ENCODE results near the gene GRWD1.

The GRWD1 gene

DNA sequence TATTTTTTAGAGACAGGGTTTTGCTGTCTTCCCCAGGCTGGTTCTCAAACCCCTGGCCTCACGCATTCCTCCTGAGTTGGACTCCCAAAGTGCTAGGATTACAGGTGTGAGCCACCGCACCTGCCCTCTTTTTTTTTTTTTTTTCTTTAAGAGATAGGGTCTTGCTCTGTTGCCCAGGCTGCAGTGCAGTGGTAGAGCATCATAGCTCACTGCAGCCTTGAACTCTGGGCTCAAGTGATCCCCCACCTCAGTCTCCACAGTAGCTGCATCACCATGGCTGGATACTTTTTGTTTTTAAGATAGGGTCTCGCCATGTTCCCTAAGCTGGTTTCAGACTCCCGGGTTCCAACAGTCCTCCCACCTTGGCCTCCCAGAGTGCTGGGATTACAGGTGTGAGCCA is 11.1 kb downstream of the GRWD1 start:
- DNase-seq (ENCODE audit: low spot score) = no peak

- DNase-seq (ENCODE audit: low spot score) = no peak
Measured at GRCh38 chr19:48458016-48458415, 12.2 kb downstream of the GRWD1 start.

- no peak for DNase-seq (ENCODE audit: low spot score)
Measured at GRCh38 chr19:48461651-48461981, 15.8 kb downstream of the GRWD1 start.

GRCh38 chr19:48461982-48462655 is 16.3 kb downstream of the GRWD1 start:
- DNase-seq (ENCODE audit: low spot score) = peak; percentile 39

DNA sequence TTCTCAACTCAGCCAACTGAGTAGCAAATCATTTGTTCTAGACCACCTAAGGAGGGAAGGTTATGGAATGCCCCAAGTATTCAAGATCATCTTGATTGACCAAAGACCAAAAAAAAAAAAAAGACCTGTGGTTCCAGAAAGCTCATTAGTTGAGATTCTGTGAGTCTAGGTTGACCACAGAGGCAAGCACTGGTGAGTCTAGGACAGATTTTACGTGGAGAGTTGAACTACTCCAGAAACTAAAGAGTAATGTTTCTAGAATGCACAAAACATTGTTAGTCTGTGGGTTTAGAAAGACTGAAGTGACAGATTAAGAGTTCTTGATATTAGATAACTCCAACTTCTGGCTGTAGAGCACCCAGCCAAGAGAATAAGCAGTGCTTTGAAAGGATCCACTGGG is 19.4 kb downstream of the GRWD1 start:
- no peak for DNase-seq (ENCODE audit: low spot score)

DNA sequence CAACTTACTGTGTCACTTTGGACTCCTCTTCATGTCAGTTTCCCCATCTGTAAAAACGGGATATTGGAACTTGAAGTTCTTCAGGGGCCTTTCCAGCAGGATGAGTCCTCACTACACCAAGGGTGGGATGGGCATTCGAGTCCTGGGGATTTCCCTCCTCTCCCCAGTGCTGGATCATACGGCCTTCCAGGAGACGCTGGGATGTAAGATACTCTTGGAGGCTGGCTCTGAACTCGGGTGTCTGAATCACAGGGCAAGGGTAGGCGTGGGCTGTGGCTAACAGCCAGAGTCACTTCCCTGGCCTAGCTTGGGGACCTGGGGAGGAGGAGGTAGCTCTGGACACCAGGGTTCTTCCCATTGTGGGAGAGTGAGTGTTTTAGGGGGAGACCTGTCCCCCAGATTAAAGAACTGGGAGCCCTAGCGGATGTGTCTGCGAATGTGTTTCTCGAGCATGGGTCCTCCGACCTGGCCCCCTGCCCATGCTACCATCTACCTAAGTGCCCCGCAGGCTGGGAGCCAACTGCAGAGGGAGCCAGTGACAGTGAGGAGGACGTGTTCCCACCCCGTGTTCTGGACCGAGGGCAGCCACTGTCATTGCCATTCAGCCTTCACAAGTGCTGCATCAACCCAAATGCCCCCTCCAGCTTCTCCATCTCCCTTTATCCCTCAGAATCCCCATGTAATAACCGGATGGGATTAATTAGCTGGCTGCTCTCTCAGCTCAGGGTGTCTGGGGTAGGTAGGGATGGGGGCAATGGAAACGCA is 21.0 kb downstream of the GRWD1 start:
- DNase-seq (ENCODE audit: low spot score) = peak; percentile 50

- DNase-seq (ENCODE audit: low spot score) = peak; percentile 98
Measured at GRCh38 chr19:48468772-48469288, 23.0 kb downstream of the GRWD1 start.

DNA sequence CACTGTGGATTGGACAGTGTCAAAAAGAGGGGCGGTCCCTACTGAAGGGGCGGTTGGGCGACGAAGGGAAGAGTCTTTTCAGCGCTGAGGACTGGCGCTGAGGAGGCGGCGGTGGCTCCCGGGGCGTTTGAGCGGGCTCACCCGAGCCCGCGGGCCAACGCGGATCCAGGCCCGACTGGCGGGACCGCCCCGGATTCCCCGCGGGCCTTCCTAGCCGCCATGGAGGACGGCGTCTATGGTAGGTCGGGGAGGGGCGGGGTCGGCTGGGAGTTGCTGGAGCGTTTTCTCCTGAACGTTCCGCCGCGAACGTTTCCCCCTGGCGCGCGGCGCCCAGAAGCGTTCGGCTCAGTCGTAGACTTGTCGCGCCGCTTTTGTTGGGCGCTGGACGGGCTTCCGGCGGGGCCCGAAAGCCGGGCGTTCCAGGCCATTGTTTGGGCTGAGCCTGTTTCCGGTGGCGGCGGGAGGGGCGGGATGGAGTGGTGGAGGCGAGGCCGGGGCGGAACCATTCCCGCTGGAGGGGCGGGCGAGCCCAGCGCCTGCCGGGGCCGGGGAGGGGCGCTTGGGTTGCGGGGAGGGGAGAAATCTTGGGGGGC is 23.6 kb downstream of the GRWD1 start, which contains the start of gene CYTH2:
Gene CYTH2, plus strand, starts transcription at position 81 of the 593 bp plus-strand sequence. Its CDS starts 139 bp downstream, at position 220.
- DNase-seq (ENCODE audit: low spot score) = peak; percentile 86

DNA sequence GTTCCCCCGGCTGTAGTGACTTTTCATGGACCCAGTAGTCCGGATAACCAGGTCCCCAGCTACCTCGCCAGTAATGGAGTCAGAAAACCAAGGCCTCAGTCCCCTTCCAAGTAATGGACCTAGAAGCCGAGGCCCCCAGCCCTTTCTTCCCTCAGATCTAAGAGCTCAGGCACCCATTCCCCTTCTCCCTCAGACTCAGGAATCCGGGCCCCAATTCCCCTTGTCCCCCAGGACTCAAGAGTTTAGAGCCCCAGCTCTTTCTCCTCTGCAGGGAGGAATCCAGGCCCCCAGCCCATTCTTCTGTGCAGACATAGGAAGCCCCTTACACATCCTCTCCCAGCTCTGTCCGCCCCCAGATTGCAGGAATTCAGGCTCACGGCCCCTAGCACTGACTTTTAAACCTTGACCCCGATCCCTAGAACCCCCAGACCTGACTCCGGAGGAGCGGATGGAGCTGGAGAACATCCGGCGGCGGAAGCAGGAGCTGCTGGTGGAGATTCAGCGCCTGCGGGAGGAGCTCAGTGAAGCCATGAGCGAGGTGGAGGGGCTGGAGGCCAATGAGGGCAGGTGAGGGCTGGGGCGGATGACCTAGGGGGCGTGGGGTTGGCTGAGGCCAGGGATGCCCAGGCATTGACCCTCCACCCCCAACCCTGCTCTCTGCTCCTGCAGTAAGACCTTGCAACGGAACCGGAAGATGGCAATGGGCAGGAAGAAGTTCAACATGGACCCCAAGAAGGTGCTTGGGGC is 24.3 kb downstream of the GRWD1 start:
- no peak for DNase-seq (ENCODE audit: low spot score)

DNA sequence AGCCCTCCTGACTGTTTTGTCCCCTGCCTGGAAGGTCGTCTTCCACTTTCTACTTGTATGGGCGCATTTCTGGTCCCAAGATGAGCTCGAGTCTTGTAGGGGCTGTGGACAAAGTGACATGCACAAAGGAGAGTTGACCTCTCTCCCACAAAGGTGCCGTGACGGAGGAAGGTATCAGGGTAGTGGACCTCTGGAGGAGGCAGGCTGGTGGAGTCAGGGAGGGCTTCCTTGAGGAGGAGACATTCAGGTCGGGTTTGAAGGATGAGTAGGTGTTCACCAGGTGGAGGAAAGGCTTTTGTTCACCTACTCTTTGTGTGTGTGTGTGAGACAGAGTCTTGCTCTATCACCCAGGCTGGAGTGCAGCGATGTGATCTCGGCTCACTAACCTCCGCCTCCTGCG is 25.1 kb downstream of the GRWD1 start:
- no peak for DNase-seq (ENCODE audit: low spot score)

- no peak for DNase-seq (ENCODE audit: low spot score)
Measured at GRCh38 chr19:48471836-48472235, 26.1 kb downstream of the GRWD1 start.

DNA sequence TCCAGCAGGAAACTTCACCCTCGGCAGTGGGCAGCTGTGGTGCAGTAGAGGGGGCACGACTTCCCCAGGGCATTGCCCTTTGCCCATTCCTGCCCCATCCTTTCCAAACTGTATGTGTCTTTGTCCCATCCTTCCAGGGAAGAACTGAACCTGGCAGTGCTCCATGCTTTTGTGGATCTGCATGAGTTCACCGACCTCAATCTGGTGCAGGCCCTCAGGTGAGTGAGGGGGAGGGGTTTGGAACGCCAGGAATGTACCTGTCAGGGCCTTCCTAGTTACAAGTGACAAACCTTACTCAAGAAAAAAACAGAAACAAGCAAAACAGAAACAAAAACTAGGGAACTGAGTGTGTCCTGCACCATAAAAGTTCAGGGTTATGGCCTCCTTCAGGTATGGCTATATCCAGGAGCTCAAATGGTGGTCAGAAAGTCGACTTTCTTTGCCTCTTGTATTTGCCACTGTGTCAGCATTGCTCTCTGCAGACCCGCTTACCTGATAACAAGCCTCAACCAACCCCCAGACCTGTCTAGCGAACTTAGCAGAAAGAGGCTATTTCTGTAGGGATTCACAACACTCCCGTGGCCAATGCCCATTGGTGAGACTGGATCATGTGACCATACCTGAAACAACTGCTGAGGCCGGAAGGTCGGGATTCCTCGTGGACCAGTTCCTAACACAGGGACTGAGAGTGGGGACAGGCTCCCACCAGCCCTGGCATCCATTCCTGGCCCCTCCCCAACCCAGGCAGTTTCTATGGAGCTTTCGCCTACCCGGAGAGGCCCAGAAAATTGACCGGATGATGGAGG is 27.6 kb downstream of the GRWD1 start:
- no peak for DNase-seq (ENCODE audit: low spot score)

- no peak for DNase-seq (ENCODE audit: low spot score)
Measured at GRCh38 chr19:48474084-48474592, 28.4 kb downstream of the GRWD1 start.

DNA sequence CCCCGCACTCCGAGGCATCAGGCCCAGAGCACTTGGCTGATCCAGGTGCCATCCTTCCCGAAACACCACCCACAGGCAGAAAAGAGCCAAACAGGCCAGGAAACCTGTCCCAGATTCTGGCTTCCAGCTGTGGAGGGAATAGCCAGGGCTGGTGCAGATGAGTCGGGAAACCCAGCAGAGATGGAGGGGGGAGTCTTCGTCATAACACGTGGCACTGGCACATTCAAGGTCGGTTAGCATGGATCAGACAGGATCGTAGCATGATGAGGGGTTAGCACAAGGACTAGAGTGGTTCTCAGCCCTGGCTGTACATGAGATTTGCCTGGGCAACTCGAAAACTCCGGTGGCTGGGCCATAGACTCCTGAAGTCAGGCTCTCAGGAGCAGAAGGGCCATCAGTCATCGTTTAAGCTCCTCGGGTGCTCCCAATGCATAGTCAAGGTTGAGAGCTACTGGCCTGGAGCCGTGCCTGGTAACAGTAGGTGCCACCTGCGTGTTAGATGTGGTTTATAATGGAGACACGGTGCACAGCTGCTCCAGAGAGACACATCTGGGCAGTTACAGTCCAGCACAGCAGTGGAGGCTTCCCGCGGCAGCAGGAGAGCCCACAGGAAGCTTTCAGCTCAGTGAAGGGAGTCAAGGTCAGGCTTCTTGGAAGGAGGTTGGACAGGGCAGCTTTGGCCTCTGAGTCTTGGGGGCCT is 29.7 kb downstream of the GRWD1 start:
- no peak for DNase-seq (ENCODE audit: low spot score)

GRCh38 chr19:48476176-48476575 is 30.4 kb downstream of the GRWD1 start:
- DNase-seq (ENCODE audit: low spot score) = no peak

DNA sequence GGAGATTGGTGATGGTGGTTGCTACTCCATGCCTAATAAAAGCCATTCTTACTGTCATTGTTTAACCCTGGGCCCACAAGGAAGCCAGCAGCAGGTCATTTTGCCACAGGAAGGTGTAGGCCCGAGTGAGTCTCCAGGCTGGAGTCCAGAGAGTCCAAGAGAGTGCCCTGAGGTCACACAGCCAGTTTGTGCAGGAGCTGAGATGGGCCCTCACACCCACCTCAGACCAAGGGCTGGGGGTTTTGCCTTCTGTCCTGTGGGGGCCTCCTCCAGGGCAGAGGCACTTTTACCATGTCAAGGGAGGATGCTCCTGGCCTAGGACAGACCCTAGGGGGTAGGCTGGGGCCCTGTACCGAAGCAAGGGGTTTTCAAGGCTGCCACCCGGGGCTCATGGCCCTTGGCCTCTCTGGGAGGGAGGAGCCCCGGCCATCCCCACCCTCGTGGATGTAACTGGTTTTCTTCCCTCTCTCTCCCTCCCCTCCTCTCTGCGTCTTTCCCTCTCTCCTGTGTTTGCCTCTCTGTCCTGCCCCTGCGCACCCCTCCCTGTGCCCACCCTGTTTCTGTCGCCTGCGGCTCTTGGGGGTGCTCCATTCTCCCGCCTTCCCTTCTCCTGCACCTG is 31.4 kb downstream of the GRWD1 start:
- DNase-seq (ENCODE audit: low spot score) = no peak

DNA sequence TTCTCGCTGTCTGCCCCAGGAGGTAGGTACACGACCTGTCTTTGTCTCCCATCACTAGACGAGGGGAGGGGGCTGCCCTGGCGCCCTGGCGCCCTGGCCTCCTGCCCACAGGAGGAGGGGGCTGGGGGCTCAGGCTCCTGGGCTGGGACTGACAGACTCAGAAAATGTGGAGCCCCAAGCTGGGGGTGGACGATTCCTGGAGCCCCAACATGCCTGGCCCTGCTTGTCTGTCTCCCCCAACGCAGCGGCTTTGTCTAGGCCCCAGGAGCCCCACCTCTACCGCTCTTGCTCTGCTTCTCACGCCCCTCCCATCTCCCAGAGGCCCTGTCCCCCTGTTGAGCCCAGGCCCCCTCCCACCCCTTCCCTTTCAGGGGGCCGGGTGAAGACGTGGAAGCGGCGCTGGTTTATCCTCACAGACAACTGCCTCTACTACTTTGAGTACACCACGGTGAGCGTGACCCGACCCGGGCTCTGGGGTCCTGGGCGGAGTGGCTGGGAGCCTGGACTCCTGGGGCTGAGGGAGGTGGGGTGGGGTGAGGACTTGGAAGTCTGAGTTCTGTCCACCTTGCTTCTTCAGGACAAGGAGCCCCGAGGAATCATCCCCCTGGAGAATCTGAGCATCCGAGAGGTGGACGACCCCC is 32.0 kb downstream of the GRWD1 start:
- no peak for DNase-seq (ENCODE audit: low spot score)

GRCh38 chr19:48478339-48479256 is 32.8 kb downstream of the GRWD1 start:
- no peak for DNase-seq (ENCODE audit: low spot score)

DNA sequence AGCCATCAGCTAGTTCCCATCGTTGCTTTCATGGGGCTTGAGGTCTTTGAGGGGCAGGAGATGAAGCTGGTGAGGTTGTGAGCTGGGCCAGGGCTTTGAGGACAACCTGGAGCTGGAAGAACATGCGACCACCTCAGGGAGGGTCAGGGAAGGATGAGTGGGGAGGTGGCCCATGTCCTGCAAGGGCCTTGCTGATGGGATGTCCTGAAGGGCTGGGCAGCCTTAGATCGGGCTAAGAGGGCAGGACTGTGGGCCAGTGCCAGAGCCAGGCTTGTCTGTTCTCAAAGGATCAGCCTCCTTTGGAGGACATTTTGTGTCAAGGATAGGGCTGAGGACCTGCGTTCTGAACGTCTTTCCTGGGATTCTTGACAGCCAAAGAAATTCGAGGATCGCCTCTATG is 33.9 kb downstream of the GRWD1 start:
- DNase-seq (ENCODE audit: low spot score) = no peak
